Adrenal gland (tissue), 12 donors: Measurements from ENCODE around the gene BEST1. TPM values are rescaled to one million over a fixed set of nuclear protein-coding genes. Genes with fewer than 3 reads are reported as not detected.
A peak's percentile ranks its signal among the peaks of the same experiment; 100 is the strongest.

Experiments used
- DNase-seq, 7 donors: peaks; one replicate each; pipeline ENCODE4 v3.0.0-alpha.2; 2019 to 2020
- H3K27ac ChIP-seq, 5 donors: fragments of 200-600 bp; sonication (generic) in 4 of 5; 1 replicate in 3 of 5; 2 replicates in 2 of 5; pipeline versions ENCODE4 v1.5.1 to v1.8.0; 2016 to 2020; ENCODE audit warnings: mild to moderate bottlenecking in 1 of 5
- H3K27me3 ChIP-seq: fragments of 200-600 bp; 2 replicates; pipeline ENCODE4 v1.8.0; 2021
- H3K36me3 ChIP-seq, 2 donors: fragments of 200-600 bp; replicated peaks in 1 of 2; 1 replicate in 1 of 2; 2 replicates in 1 of 2; pipeline versions ENCODE4 v1.5.1 to v1.8.0; 2018 to 2022
- H3K4me1 ChIP-seq, 2 donors: fragments of 200-600 bp; replicated peaks in 1 of 2; 1 replicate in 1 of 2; 2 replicates in 1 of 2; pipeline versions ENCODE4 v1.5.1 to v1.8.0; 2018 to 2021
- H3K4me3 ChIP-seq, 4 donors: fragments of 200-600 bp; sonication (generic) in 3 of 4; one replicate each; pipeline ENCODE4 v1.5.1; 2016 to 2018
- H3K9me3 ChIP-seq, 3 donors: fragments of 200-600 bp; sonication (generic) in 1 of 3; replicated peaks in 1 of 3; 1 replicate in 2 of 3; 2 replicates in 1 of 3; pipeline versions ENCODE4 v1.5.1 to v1.8.0; 2016 to 2021
- POLR2A ChIP-seq, 2 donors: fragments of 450-650 bp; IDR thresholded peaks; one replicate each; pipeline ENCODE4 v1.6.1; 2017; ENCODE audit warnings: antibody characterized with exemption in 2 of 2, mild to moderate bottlenecking in 2 of 2, moderate library complexity in 1 of 2
- WGBS, 4 donors: extraction: QIAGEN DNeasy Blood & Tissue Kit in 2 of 4; methylation state at CpG; one replicate each; pipeline versions ENCODE4 v1.1.5 to v1.1.7; 2013 to 2017; 5-methylcytosine and 5-hydroxymethylcytosine counted together
- intact Hi-C, 2 donors: fragments of 100-400 bp; cut with DNase I; formaldehyde crosslinking; loops; one replicate each; pipeline versions ENCODE4 v1.14.1 to v1.15.0; 2022 to 2023
- polyA plus RNA-seq, 3 donors: library from polyadenylated mRNA; stranded (reverse); fragments of 200-250 nt in 2 of 3; fragments of 350-450 nt in 1 of 3; fragmentation: Illumina TruSeq in 1 of 3; extraction: RNeasy Lipid Tissue Mini Kit (QIAGEN cat#74804) in 1 of 3; gene quantifications; one replicate each; pipeline ENCODE4 v1.2.3, GENCODE V29; 2013 to 2014
- total RNA-seq, 9 donors: library from RNA; depleted of rRNA in 4 of 9; stranded (reverse); fragments of >200 nt in 4 of 9; fragments of 120-200 nt in 1 of 9; fragmentation: NEBNext Ultra II Directional in 1 of 9; extraction: Animal tissue kit (Norgen Biotek cat#: 25700) in 1 of 9; gene quantifications; one replicate each; pipeline versions ENCODE4 v1.1.0 to v1.2.4, GENCODE V29; 2013 to 2023
- TF ChIP-seq, protein P1 (sequence below), 6 experiments: fragments of 450-650 bp in 4 of 6; fragments of 200-600 bp in 2 of 6; sonication (generic) in 1 of 6; IDR thresholded peaks; 1 replicate in 5 of 6; 2 replicates in 1 of 6; pipeline versions ENCODE4 v1.5.1 to v1.8.0; 2016 to 2021; ENCODE audit warnings: antibody characterized with exemption in 6 of 6, mild to moderate bottlenecking in 2 of 6, moderate library complexity in 1 of 6
- donor health status: healthy with polysubstance abuse.
- donor health status: Bipolar disorder and iron deficiency.
- donor health status: DM: yes; HTN: yes; CAD: no.
- donor health status: DM: no; HTN: no; CAD: no.
- donor health status: DM: no; HTN: no; CAD: no.
- donor health status: DM: yes; HTN: yes; CAD: no.

The BEST1 gene
- total and polyA plus RNA-seq, 12 donors = 0.44 to 6.8 (median 3.9) TPM

DNA sequence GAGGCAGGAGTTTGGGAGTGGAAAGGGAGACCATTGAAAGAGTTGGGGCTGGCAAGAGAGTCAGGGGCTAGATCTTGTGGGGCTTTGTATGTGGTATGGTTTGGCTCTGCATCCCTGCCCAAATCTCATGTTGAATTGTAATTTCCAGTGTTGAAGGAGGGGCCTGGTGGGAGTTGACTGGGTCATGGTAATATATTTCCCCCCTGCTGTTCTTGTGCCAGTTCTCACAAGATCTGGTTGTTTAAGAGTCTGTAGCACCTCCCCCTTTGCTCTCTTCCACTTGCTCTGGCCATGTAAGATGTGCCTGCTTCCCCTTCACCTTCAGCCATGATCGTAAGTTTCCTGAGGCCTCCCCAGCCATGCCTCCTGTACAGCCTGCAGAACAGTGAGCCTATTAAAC, 22.6 kb upstream of the BEST1 start:
- no peak for TF ChIP-seq POLR2A (IDR thresholded peaks at IDR 0.05)
- TF ChIP-seq, protein P1, sequence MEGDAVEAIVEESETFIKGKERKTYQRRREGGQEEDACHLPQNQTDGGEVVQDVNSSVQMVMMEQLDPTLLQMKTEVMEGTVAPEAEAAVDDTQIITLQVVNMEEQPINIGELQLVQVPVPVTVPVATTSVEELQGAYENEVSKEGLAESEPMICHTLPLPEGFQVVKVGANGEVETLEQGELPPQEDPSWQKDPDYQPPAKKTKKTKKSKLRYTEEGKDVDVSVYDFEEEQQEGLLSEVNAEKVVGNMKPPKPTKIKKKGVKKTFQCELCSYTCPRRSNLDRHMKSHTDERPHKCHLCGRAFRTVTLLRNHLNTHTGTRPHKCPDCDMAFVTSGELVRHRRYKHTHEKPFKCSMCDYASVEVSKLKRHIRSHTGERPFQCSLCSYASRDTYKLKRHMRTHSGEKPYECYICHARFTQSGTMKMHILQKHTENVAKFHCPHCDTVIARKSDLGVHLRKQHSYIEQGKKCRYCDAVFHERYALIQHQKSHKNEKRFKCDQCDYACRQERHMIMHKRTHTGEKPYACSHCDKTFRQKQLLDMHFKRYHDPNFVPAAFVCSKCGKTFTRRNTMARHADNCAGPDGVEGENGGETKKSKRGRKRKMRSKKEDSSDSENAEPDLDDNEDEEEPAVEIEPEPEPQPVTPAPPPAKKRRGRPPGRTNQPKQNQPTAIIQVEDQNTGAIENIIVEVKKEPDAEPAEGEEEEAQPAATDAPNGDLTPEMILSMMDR (IDR thresholded peaks at IDR 0.05) = no peak
- Histone ChIP-seq H3K4me1 (peaks cover 13 to 19% of the 10 kb centered on the region in 2 donors), H3K4me3 (no peak overlapping the region), H3K36me3 (no peaks in the 10 kb centered on the region), H3K27me3 (no peaks in the 10 kb centered on the region), H3K9me3 (no peaks in the 10 kb centered on the region), H3K27ac (no peak overlapping the region)
- WGBS, 4 donors = 89 to 100% (median 96%) methylated on average over 1 of the region's 1 CpG
- DNase-seq = peak in 2 of 7 donors; percentile 2 to 17
- intact Hi-C loops = no loop called here

DNA sequence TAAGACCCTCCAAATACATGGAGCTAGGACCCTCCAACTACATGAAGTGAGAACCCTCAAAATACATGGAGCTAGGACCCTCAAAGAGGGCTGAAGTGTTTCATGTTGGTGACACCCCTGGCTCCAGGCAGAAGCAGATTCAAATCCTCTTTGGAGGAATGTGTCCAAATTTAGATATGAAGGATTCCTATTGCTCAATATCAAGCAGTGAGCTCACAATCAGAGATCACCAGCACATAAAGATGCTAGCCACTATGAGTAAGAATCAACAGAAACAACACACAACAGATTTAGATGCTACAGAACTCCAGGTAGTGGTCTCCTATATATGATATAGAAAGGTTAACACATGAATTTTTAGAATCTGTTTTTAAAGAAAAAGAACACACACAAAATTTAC, 21.5 kb upstream of the BEST1 start:
- intact Hi-C loops = no loop called here
- Histone ChIP-seq H3K4me1 (peaks cover 3 to 8% of the 10 kb centered on the region in 2 donors), H3K27me3 (no peaks in the 10 kb centered on the region), H3K9me3 (no peaks in the 10 kb centered on the region), H3K36me3 (no peaks in the 10 kb centered on the region), H3K27ac (no peak overlapping the region), H3K4me3 (no peak overlapping the region)
- TF ChIP-seq, protein P1 (IDR thresholded peaks at IDR 0.05) = no peak
- TF ChIP-seq POLR2A (IDR thresholded peaks at IDR 0.05) = no peak
- no peak for DNase-seq

DNA sequence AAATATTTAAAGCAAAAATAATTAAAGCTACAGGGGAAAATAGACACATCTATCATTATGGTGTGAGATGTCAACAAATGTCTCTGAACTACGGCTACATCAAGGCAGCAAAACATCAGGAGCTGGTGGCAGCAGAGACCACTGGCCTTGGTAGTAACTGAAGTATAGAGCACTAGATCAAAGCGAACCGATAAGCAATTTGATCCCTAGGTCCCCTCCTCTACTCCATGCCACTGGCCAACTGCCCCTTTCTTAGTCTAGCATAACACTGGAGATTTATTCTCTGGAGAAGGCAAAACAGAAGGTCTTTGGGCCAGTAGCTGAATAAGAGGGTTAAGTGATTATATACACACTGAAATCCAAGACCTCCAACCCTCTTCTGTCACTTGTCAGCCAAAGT, 19.2 kb upstream of the BEST1 start:
- Histone ChIP-seq H3K4me3 (no peak overlapping the region), H3K9me3 (no peaks in the 10 kb centered on the region), H3K4me1 (no peaks in the 10 kb centered on the region), H3K36me3 (no peaks in the 10 kb centered on the region), H3K27me3 (no peaks in the 10 kb centered on the region), H3K27ac (no peak overlapping the region)
- 68 to 89% (median 69%) methylated on average over 3 of the region's 3 CpGs for WGBS, 4 donors
- no peak for TF ChIP-seq POLR2A (IDR thresholded peaks at IDR 0.05)
- TF ChIP-seq, protein P1 (IDR thresholded peaks at IDR 0.05) = no peak
- intact Hi-C loops = no loop called here
- no peak for DNase-seq

DNA sequence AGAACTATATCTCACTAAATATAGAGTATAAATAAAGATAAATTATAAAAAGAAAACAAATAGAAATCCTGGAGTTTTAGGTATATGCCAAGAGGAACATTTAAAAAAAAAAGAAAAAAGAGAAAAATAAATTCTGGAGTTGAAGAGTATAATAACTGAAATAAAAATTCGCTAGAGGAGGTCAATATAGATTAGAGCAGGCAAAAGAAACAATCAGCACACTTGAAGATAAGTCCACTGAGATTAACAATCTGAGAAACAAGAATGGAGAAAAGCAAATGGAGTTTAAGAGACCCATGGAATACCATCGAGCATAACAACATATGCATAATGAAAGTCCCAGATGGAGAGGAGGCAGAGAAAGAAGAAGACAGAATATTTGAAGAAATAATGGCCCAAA, 14.3 kb upstream of the BEST1 start:
- intact Hi-C loops = no loop called here

More for the DNA sequence above, 14.3 kb upstream of the BEST1 start:
- Histone ChIP-seq H3K27me3 (no peaks in the 10 kb centered on the region), H3K36me3 (no peaks in the 10 kb centered on the region), H3K27ac (no peak overlapping the region), H3K4me1 (no peaks in the 10 kb centered on the region), H3K4me3 (no peak overlapping the region), H3K9me3 (no peaks in the 10 kb centered on the region)
- 71 to 86% (median 77%) methylated on average over 2 of the region's 2 CpGs for WGBS, 4 donors
- no peak for DNase-seq
- no peak for TF ChIP-seq POLR2A (IDR thresholded peaks at IDR 0.05)
- TF ChIP-seq, protein P1 (IDR thresholded peaks at IDR 0.05) = no peak
